NB4 (cell line): ENCODE measurements around the gene ITGA11.

ENCODE experiments used
- CTCF ChIP-seq: IDR thresholded peaks from one replicate; pipeline ENCODE4 v1.5.1; 2012; ENCODE audit warnings: low read depth, low read length
- MAX ChIP-seq: IDR thresholded peaks from 2 replicates; pipeline ENCODE4 v1.6.1; 2011; ENCODE audit warnings: low read depth, low read length

DNA sequence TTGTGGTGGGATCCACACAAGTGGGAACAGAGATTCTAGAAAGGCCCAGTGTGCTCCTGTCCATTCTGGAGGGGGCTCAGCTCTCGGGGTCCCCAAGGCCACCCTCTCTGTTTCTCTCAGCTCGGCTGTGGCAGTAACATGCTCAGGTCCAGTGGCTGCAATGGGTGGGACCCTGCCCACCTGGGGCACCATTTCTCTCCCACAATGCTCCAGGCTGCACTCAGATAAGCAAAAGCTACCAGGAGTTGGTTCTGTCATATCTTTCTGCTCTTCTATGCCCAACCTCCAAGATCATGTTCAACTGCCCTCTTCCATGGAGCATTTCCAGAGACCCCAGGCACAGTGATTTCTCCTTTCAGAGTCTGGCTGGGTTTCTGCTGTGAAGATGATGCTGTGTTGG lies 40.8 kb downstream of the ITGA11 start:
- no peak for TF ChIP-seq CTCF
- TF ChIP-seq MAX = no peak
